ENCODE results near the gene PAWR. TPM values are rescaled to one million over a fixed set of nuclear protein-coding genes. Genes with fewer than 3 reads are reported as not detected.

PAWR gene
- total and polyA plus RNA-seq, 8 donors = 51.0 to 86.2 (median 68.3) TPM

- DNase-seq = no peak
- TF ChIP-seq CTCF (IDR thresholded peaks at IDR 0.05) = no peak
- no peaks in the 10 kb centered on the region for H3K9me3 ChIP-seq
- H3K27me3 ChIP-seq = no peaks in the 10 kb centered on the region
- ATAC-seq = no peak
- no peak overlapping the region for H3K4me3 ChIP-seq
- no peaks in the 10 kb centered on the region for H3K36me3 ChIP-seq
- H3K27ac ChIP-seq = no peak overlapping the region
- intact Hi-C loops (cut with DNase I) = no loop called here
- H3K4me1 ChIP-seq = peaks cover 0 to 11% of the 10 kb centered on the region in 2 donors
Measured at GRCh38 chr12:79645235-79645630, 45.5 kb downstream of the PAWR start.

- H3K4me3 ChIP-seq = no peak overlapping the region
- H3K27ac ChIP-seq = no peak overlapping the region
- H3K27me3 ChIP-seq = no peaks in the 10 kb centered on the region
- no peak for TF ChIP-seq CTCF (IDR thresholded peaks at IDR 0.05)
- DNase-seq (no peak), ATAC-seq (peak; percentile 52)
- intact Hi-C loops (cut with DNase I) = no loop called here
- H3K9me3 ChIP-seq = no peaks in the 10 kb centered on the region
- H3K4me1 ChIP-seq = peaks cover 0 to 11% of the 10 kb centered on the region in 2 donors
- no peaks in the 10 kb centered on the region for H3K36me3 ChIP-seq
Measured at GRCh38 chr12:79644274-79645234, 46.2 kb downstream of the PAWR start.

- Histone ChIP-seq H3K27ac (no peak overlapping the region), H3K36me3 (no peaks in the 10 kb centered on the region), H3K4me1 (peaks cover 0 to 11% of the 10 kb centered on the region in 2 donors), H3K27me3 (no peaks in the 10 kb centered on the region), H3K9me3 (no peaks in the 10 kb centered on the region), H3K4me3 (no peak overlapping the region)
- no peak for TF ChIP-seq CTCF (IDR thresholded peaks at IDR 0.05)
- intact Hi-C loops (cut with DNase I) = no loop called here
- DNase-seq (no peak), ATAC-seq (no peak)
Measured at GRCh38 chr12:79643821-79644220, 46.9 kb downstream of the PAWR start.

GRCh38 chr12:79638490-79638889 is 52.3 kb downstream of the PAWR start:
- H3K4me1 ChIP-seq = no peaks in the 10 kb centered on the region
- no peak for TF ChIP-seq CTCF (IDR thresholded peaks at IDR 0.05)
- no peak overlapping the region for H3K27ac ChIP-seq
- H3K4me3 ChIP-seq = no peak overlapping the region
- no peaks in the 10 kb centered on the region for H3K27me3 ChIP-seq
- H3K36me3 ChIP-seq = no peaks in the 10 kb centered on the region
- no peaks in the 10 kb centered on the region for H3K9me3 ChIP-seq
- intact Hi-C loops (cut with DNase I) = no loop called here
- no peak for ATAC-seq
- no peak for DNase-seq

- Histone ChIP-seq H3K9me3 (no peaks in the 10 kb centered on the region), H3K27ac (no peak overlapping the region), H3K4me1 (no peaks in the 10 kb centered on the region), H3K27me3 (no peaks in the 10 kb centered on the region), H3K4me3 (no peak overlapping the region), H3K36me3 (no peaks in the 10 kb centered on the region)
- DNase-seq (no peak), ATAC-seq (no peak)
- no peak for TF ChIP-seq CTCF (IDR thresholded peaks at IDR 0.05)
- intact Hi-C loops (cut with DNase I) = no loop called here
Measured at GRCh38 chr12:79637093-79637492, 53.7 kb downstream of the PAWR start.

Measured in left lung (tissue), 10 donors.